ENCODE data around the gene FILIP1. TPM values are rescaled to one million over a fixed set of nuclear protein-coding genes. Genes with fewer than 3 reads are reported as not detected.

The FILIP1 gene
- total RNA-seq, 1 experiment from 2014 or later: not detected

- Histone ChIP-seq H2AFZ (ENCODE audit: low read length) (no peak overlapping the region), H3K4me3 (ENCODE audit: low read length) (no peak overlapping the region), H3K27ac (ENCODE audit: low read length) (no peak overlapping the region), H3K9ac (ENCODE audit: low read length) (no peak overlapping the region), H3K27me3 (ENCODE audit: low read length) (no peaks in the 10 kb centered on the region), H3K36me3 (ENCODE audit: low read depth, low read length) (no peaks in the 10 kb centered on the region), H3K9me2 (replicated peaks; ENCODE audit: low read length) (no peaks in the 10 kb centered on the region), H3K4me2 (ENCODE audit: low read length) (no peak overlapping the region), H4K20me1 (ENCODE audit: low read length) (no peaks in the 10 kb centered on the region), H3K9me3 (ENCODE audit: low read length) (no peaks in the 10 kb centered on the region), H3K79me2 (ENCODE audit: low read length) (no peaks in the 10 kb centered on the region), H3F3A (ENCODE audit: low read length, unreplicated experiment) (no peaks in the 10 kb centered on the region), H3K4me1 (ENCODE audit: insufficient read depth, low read length) (peaks cover 7% of the 10 kb centered on the region; the same call in 1 of the 2 replicates)
- intact Hi-C loops (cut with micrococcal nuclease): no loop called here
- POLR2A ChIA-PET (ENCODE audit: unreplicated experiment): no interaction called here
- no peak for TF ChIP-seq EZH2phosphoT487 (IDR thresholded peaks at IDR 0.05; ENCODE audit: borderline replicate concordance, low read length)
- CTCF ChIA-PET: no interaction called here
- DNase-seq (no peak), ATAC-seq (no peak)
- BruUV-seq (replicated peaks): no TSS peak
Observed at GRCh38 chr6:75430631-75431325, 62.8 kb downstream of the FILIP1 start.

- CTCF ChIA-PET: no interaction called here
- no peaks in the 10 kb centered on the region for H4K20me1 ChIP-seq (ENCODE audit: low read length)
- H3K4me3 ChIP-seq (ENCODE audit: low read length): no peak overlapping the region
- intact Hi-C loops (cut with micrococcal nuclease): no loop called here
- no peaks in the 10 kb centered on the region for H3K9me2 ChIP-seq (replicated peaks; ENCODE audit: low read length)
- ATAC-seq (no peak), DNase-seq (no peak)
- no peak overlapping the region for H2AFZ ChIP-seq (ENCODE audit: low read length)
- H3F3A ChIP-seq (ENCODE audit: low read length, unreplicated experiment): no peaks in the 10 kb centered on the region
- POLR2A ChIA-PET (ENCODE audit: unreplicated experiment): no interaction called here
- TF ChIP-seq CTCF (conservative IDR thresholded peaks at IDR 0.05; ENCODE audit: low read depth, low read length): no peak
- no peak for TF ChIP-seq EZH2phosphoT487 (IDR thresholded peaks at IDR 0.05; ENCODE audit: borderline replicate concordance, low read length)
- TF ChIP-seq EZH2 (IDR thresholded peaks at IDR 0.05; ENCODE audit: low read length, unreplicated experiment): no peak
- H3K27me3 ChIP-seq (ENCODE audit: low read length): no peaks in the 10 kb centered on the region
- H3K9me3 ChIP-seq (ENCODE audit: low read length): no peaks in the 10 kb centered on the region
- H3K4me2 ChIP-seq (ENCODE audit: low read length): no peak overlapping the region
- H3K9ac ChIP-seq (ENCODE audit: low read length): no peak overlapping the region
- peaks cover 12% of the 10 kb centered on the region for H3K4me1 ChIP-seq (ENCODE audit: insufficient read depth, low read length)
- no peaks in the 10 kb centered on the region for H3K36me3 ChIP-seq (ENCODE audit: low read depth, low read length)
- no peak overlapping the region for H3K27ac ChIP-seq (ENCODE audit: low read length)
- no peaks in the 10 kb centered on the region for H3K79me2 ChIP-seq (ENCODE audit: low read length)
- no TSS peak for BruUV-seq (replicated peaks)
Observed at GRCh38 chr6:75429061-75429703, 64.4 kb downstream of the FILIP1 start.

GRCh38 chr6:75428204-75428603 is 65.4 kb downstream of the FILIP1 start:
- Histone ChIP-seq H3K9me3 (ENCODE audit: low read length) (no peaks in the 10 kb centered on the region), H3K27ac (ENCODE audit: low read length) (no peak overlapping the region), H2AFZ (ENCODE audit: low read length) (no peak overlapping the region), H3K4me2 (ENCODE audit: low read length) (no peak overlapping the region), H3K36me3 (ENCODE audit: low read depth, low read length) (no peaks in the 10 kb centered on the region), H3K9ac (ENCODE audit: low read length) (no peak overlapping the region), H3K9me2 (replicated peaks; ENCODE audit: low read length) (no peaks in the 10 kb centered on the region), H3K4me1 (ENCODE audit: insufficient read depth, low read length) (peaks cover 12% of the 10 kb centered on the region), H4K20me1 (ENCODE audit: low read length) (no peaks in the 10 kb centered on the region), H3K27me3 (ENCODE audit: low read length) (no peaks in the 10 kb centered on the region), H3K79me2 (ENCODE audit: low read length) (no peaks in the 10 kb centered on the region), H3K4me3 (ENCODE audit: low read length) (no peak overlapping the region), H3F3A (ENCODE audit: low read length, unreplicated experiment) (no peaks in the 10 kb centered on the region)
- BruUV-seq (replicated peaks): no TSS peak
- ChIA-PET POLR2A (ENCODE audit: unreplicated experiment) (no interaction called here), CTCF (no interaction called here)
- no peak for TF ChIP-seq EZH2 (IDR thresholded peaks at IDR 0.05; ENCODE audit: low read length, unreplicated experiment)
- TF ChIP-seq CTCF (conservative IDR thresholded peaks at IDR 0.05; ENCODE audit: low read depth, low read length): no peak
- TF ChIP-seq EZH2phosphoT487 (IDR thresholded peaks at IDR 0.05; ENCODE audit: borderline replicate concordance, low read length): no peak
- intact Hi-C loops (cut with micrococcal nuclease): no loop called here
- ATAC-seq (no peak), DNase-seq (no peak)
